Keratinocyte (primary cell): ENCODE measurements around the gene ADAT1. TPM values are rescaled to one million over a fixed set of nuclear protein-coding genes. Genes with fewer than 3 reads are reported as not detected.

ENCODE experiments used
- DNase-seq: peaks from one replicate; pipeline ENCODE4 v3.0.0-alpha.2; 2011; ENCODE audit warnings: low read depth, missing footprints, low spot score
- FAIRE-seq: peaks from 2 replicates; lab custom pipeline; 2011; peaks lifted over from hg19 to GRCh38; lab: Jason Lieb, UNC
- H2AFZ ChIP-seq: 2 replicates; pipeline ENCODE4 v1.6.0; 2012; ENCODE audit warnings: low read length, control low read depth, inconsistent platforms; ENCODE audit not compliant: control insufficient read depth
- H3K27ac ChIP-seq: 2 replicates; pipeline ENCODE4 v1.5.1; 2011; ENCODE audit warnings: low read length; ENCODE audit not compliant: control insufficient read depth, insufficient read depth
- H3K27me3 ChIP-seq: 3 replicates; pipeline ENCODE4 v1.6.0; 2011; ENCODE audit warnings: low read length; ENCODE audit not compliant: control insufficient read depth, insufficient read depth; ENCODE audit errors: extremely low read depth
- H3K36me3 ChIP-seq, 2 experiments: 2 replicates in 1 of 2; 3 replicates in 1 of 2; pipeline ENCODE4 v1.5.1; 2011; ENCODE audit warnings: low read length in 2 of 2, mild to moderate bottlenecking in 1 of 2; ENCODE audit not compliant: control insufficient read depth in 2 of 2, insufficient read depth in 2 of 2; ENCODE audit errors: extremely low read depth in 1 of 2
- H3K4me1 ChIP-seq: 3 replicates; pipeline ENCODE4 v1.5.1; 2011; ENCODE audit warnings: low read length; ENCODE audit not compliant: control insufficient read depth, insufficient read depth; ENCODE audit errors: extremely low read depth
- H3K4me2 ChIP-seq: 3 replicates; pipeline ENCODE4 v1.6.0; 2011; ENCODE audit warnings: low read depth, low read length; ENCODE audit not compliant: control insufficient read depth, insufficient read depth; ENCODE audit errors: extremely low read depth
- H3K4me3 ChIP-seq, 3 experiments: fragments of 200-600 bp in 1 of 3; sonication (generic) in 1 of 3; 2 replicates in 2 of 3; 3 replicates in 1 of 3; pipeline ENCODE4 v1.5.1; 2011 to 2016; ENCODE audit warnings: low read length in 3 of 3, mild to moderate bottlenecking in 3 of 3, control low read depth in 2 of 3, inconsistent platforms in 1 of 3, low read depth in 1 of 3, mixed read lengths in 1 of 3, mixed run types in 1 of 3, moderate library complexity in 1 of 3; ENCODE audit not compliant: control insufficient read depth in 2 of 3, insufficient read depth in 2 of 3; ENCODE audit errors: extremely low read depth in 1 of 3
- H3K79me2 ChIP-seq: 2 replicates; pipeline ENCODE4 v1.6.0; 2012; ENCODE audit warnings: low read length; ENCODE audit not compliant: control insufficient read depth, insufficient read depth
- H3K9ac ChIP-seq: 3 replicates; pipeline ENCODE4 v1.6.0; 2011; ENCODE audit warnings: low read length; ENCODE audit not compliant: control insufficient read depth, insufficient read depth; ENCODE audit errors: extremely low read depth
- H3K9me1 ChIP-seq: 3 replicates; pipeline ENCODE4 v1.6.0; 2011; ENCODE audit warnings: low read length; ENCODE audit not compliant: control insufficient read depth, insufficient read depth; ENCODE audit errors: extremely low read depth
- H3K9me3 ChIP-seq: 2 replicates; pipeline ENCODE4 v1.5.1; 2012; ENCODE audit warnings: low read depth, low read length; ENCODE audit not compliant: control insufficient read depth
- H4K20me1 ChIP-seq: 3 replicates; pipeline ENCODE4 v1.6.0; 2011; ENCODE audit warnings: low read length; ENCODE audit not compliant: control insufficient read depth, insufficient read depth; ENCODE audit errors: extremely low read depth
- CTCF ChIP-seq, 3 experiments: IDR thresholded peaks in 1 of 3; conservative IDR thresholded peaks in 1 of 3; optimal IDR thresholded peaks in 1 of 3; 2 replicates in 2 of 3; 3 replicates in 1 of 3; pipeline versions ENCODE3 to v1.5.1; 2011; ENCODE audit warnings: low read length in 3 of 3, mild to moderate bottlenecking in 3 of 3, moderate library complexity in 2 of 3, control low read depth in 1 of 3, inconsistent platforms in 1 of 3; ENCODE audit not compliant: insufficient read depth in 2 of 3; ENCODE audit errors: extremely low read depth in 1 of 3
- EZH2 ChIP-seq: IDR thresholded peaks from one replicate; pipeline ENCODE4 v1.6.1; 2012; ENCODE audit warnings: inconsistent platforms, mild to moderate bottlenecking, low read length, moderate library complexity
- dilution Hi-C: fragments of 300-500 bp; cut with MboI; formaldehyde crosslinking; loops from one replicate; pipeline ENCODE4 v1.7.0; 2020; ENCODE audit warnings: low sequenced_read_pairs; ENCODE audit not compliant: extremely low pct_ligation_motif_present
- polyA plus RNA-seq, 5 experiments: library from polyadenylated mRNA; depleted of rRNA in 3 of 5; stranded (reverse) in 3 of 5; stranded (forward) in 1 of 5; unstranded in 1 of 5; fragments of >200 nt; gene quantifications; 1 replicate in 1 of 5; 2 replicates in 3 of 5; 3 replicates in 1 of 5; pipeline versions ENCODE4 v1.2.1 to v1.2.3, GENCODE V29; 2011 to 2012; ENCODE audit warnings: missing spikeins in 2 of 5, low read depth in 1 of 5, low replicate concordance in 1 of 5

The ADAT1 gene
- polyA plus RNA-seq, 1 donor (not counting 4 experiments of a cell fraction or from before 2014, with no cell fraction given) = 34.4 TPM

- Histone ChIP-seq H3K79me2 (no peaks in the 10 kb centered on the region), H3K9me1 (no peaks in the 10 kb centered on the region), H3K36me3 (peaks cover 13 to 21% of the 10 kb centered on the region in 2 experiments), H2AFZ (no peak overlapping the region), H3K4me2 (no peak overlapping the region), H3K27me3 (no peaks in the 10 kb centered on the region), H3K9me3 (no peaks in the 10 kb centered on the region), H3K4me3 (no peak overlapping the region), H3K4me1 (no peaks in the 10 kb centered on the region), H3K9ac (no peak overlapping the region), H4K20me1 (no peaks in the 10 kb centered on the region), H3K27ac (no peak overlapping the region)
- TF ChIP-seq CTCF (optimal IDR thresholded peaks at IDR 0.05 in 1 of 3, IDR thresholded peaks at IDR 0.05 in 1 of 3, conservative IDR thresholded peaks at IDR 0.05 in 1 of 3; ENCODE audit: extremely low read depth in 1 of 3, insufficient read depth in 2 of 3, low read length in 3 of 3) (no peak), EZH2 (no peak)
- no peak for DNase-seq
- no peak for FAIRE-seq
- dilution Hi-C loops = no loop called here
These were observed 47.1 kb downstream of the ADAT1 start for GRCh38 chr16:75575958-75576357.

- Histone ChIP-seq H2AFZ (no peak overlapping the region), H3K9me1 (no peaks in the 10 kb centered on the region), H4K20me1 (no peaks in the 10 kb centered on the region), H3K27me3 (no peaks in the 10 kb centered on the region), H3K4me2 (no peak overlapping the region), H3K27ac (no peak overlapping the region), H3K9ac (no peak overlapping the region), H3K79me2 (no peaks in the 10 kb centered on the region), H3K4me1 (no peaks in the 10 kb centered on the region), H3K9me3 (no peaks in the 10 kb centered on the region), H3K36me3 (peaks cover 23 to 27% of the 10 kb centered on the region in 2 experiments), H3K4me3 (no peak overlapping the region)
- dilution Hi-C loops = no loop called here
- TF ChIP-seq EZH2 (no peak), CTCF (optimal IDR thresholded peaks at IDR 0.05 in 1 of 3, IDR thresholded peaks at IDR 0.05 in 1 of 3, conservative IDR thresholded peaks at IDR 0.05 in 1 of 3; ENCODE audit: extremely low read depth in 1 of 3, insufficient read depth in 2 of 3, low read length in 3 of 3) (no peak)
- FAIRE-seq (no peak), DNase-seq (no peak)
These were observed 49.1 kb downstream of the ADAT1 start for GRCh38 chr16:75573955-75574354.
